HEK293T (cell line): ENCODE measurements around the gene ACTA1.
A peak's percentile ranks its signal among the peaks of the same experiment; 100 is the strongest.

Source experiments
- CTCF ChIA-PET: fragments of 350-600 bp; formaldehyde crosslinking; extraction: SDS; loops from one replicate; lab custom pipeline; 2021; ENCODE audit warnings: antibody characterized with exemption, inconsistent platforms; lab: Yijun Ruan, JAX
- POLR2A ChIA-PET: fragments of 350-600 bp; formaldehyde crosslinking; extraction: SDS; loops from one replicate; lab custom pipeline; 2020; ENCODE audit warnings: antibody characterized with exemption, inconsistent platforms; lab: Yijun Ruan, JAX
- DNase-seq: peaks from one replicate; pipeline ENCODE4 v3.0.0; 2012; ENCODE audit warnings: mixed read lengths; ENCODE audit errors: extremely low spot score
- ARNT ChIP-seq: fragments of 450-650 bp; IDR thresholded peaks from 2 replicates; pipeline ENCODE4 v1.6.1; 2017; ENCODE audit warnings: mild to moderate bottlenecking
- BHLHE40 ChIP-seq: fragments of 450-650 bp; IDR thresholded peaks from 2 replicates; pipeline ENCODE4 v1.6.1; 2016; ENCODE audit warnings: mild to moderate bottlenecking, moderate library complexity, borderline replicate concordance
- CTBP1 ChIP-seq: fragments of 450-650 bp; IDR thresholded peaks from 2 replicates; pipeline ENCODE4 v1.6.1; 2016; ENCODE audit warnings: borderline replicate concordance
- ELF4 ChIP-seq: fragments of 450-650 bp; IDR thresholded peaks from 2 replicates; pipeline ENCODE4 v1.6.1; 2017; ENCODE audit warnings: antibody characterized with exemption
- FOXA1 ChIP-seq: fragments of 450-650 bp; IDR thresholded peaks from 2 replicates; pipeline ENCODE4 v1.6.1; 2016; ENCODE audit warnings: mild to moderate bottlenecking
- FOXK2 ChIP-seq: fragments of 450-650 bp; IDR thresholded peaks from 2 replicates; pipeline ENCODE4 v1.6.1; 2016; ENCODE audit warnings: mild to moderate bottlenecking
- FOXM1 ChIP-seq: fragments of 450-650 bp; IDR thresholded peaks from 2 replicates; pipeline ENCODE4 v1.6.1; 2017; ENCODE audit warnings: mild to moderate bottlenecking, borderline replicate concordance
- HDGF ChIP-seq: fragments of 450-650 bp; IDR thresholded peaks from 2 replicates; pipeline ENCODE4 v1.6.1; 2017; ENCODE audit warnings: antibody characterized with exemption, borderline replicate concordance
- L3MBTL2 ChIP-seq: fragments of 450-650 bp; conservative IDR thresholded peaks from 2 replicates; pipeline ENCODE4 v1.6.1; 2016; ENCODE audit warnings: mild to moderate bottlenecking
- LEF1 ChIP-seq: fragments of 450-650 bp; IDR thresholded peaks from 2 replicates; pipeline ENCODE4 v1.6.1; 2017; ENCODE audit warnings: mild to moderate bottlenecking, borderline replicate concordance
- NFRKB ChIP-seq: fragments of 450-650 bp; IDR thresholded peaks from 2 replicates; pipeline ENCODE4 v1.6.1; 2016; ENCODE audit warnings: mild to moderate bottlenecking, moderate library complexity
- PKNOX1 ChIP-seq: fragments of 450-650 bp; IDR thresholded peaks from 2 replicates; pipeline ENCODE4 v1.6.1; 2016
- SP1 ChIP-seq: fragments of 450-650 bp; IDR thresholded peaks from 2 replicates; pipeline ENCODE4 v1.6.1; 2017
- SUZ12 ChIP-seq: fragments of 450-650 bp; IDR thresholded peaks from 2 replicates; pipeline ENCODE4 v1.6.1; 2016; ENCODE audit warnings: mild to moderate bottlenecking
- TARDBP ChIP-seq: fragments of 450-650 bp; IDR thresholded peaks from 2 replicates; pipeline ENCODE4 v1.6.1; 2016
- ZNF384 ChIP-seq: fragments of 450-650 bp; IDR thresholded peaks from 2 replicates; pipeline ENCODE4 v1.6.1; 2016

Gene ACTA1

GRCh38 chr1:229410370-229410691 is 23.6 kb downstream of the ACTA1 start:
- CTCF ChIA-PET: interaction anchor here (1.0 to 1.8 kb wide), 2 partner anchors 11 to 16 kb away, joined by 3 to 7 read pairs; no protein-coding TSS in a partner anchor
- TF ChIP-seq SP1 (no peak), NFRKB (no peak), CTBP1 (no peak), ARNT (no peak), LEF1 (no peak), ELF4 (no peak), FOXK2 (no peak), HDGF (no peak), SUZ12 (no peak), L3MBTL2 (no peak), PKNOX1 (no peak), TARDBP (no peak), BHLHE40 (no peak), ZNF384 (no peak), FOXA1 (no peak), FOXM1 (no peak)

DNA sequence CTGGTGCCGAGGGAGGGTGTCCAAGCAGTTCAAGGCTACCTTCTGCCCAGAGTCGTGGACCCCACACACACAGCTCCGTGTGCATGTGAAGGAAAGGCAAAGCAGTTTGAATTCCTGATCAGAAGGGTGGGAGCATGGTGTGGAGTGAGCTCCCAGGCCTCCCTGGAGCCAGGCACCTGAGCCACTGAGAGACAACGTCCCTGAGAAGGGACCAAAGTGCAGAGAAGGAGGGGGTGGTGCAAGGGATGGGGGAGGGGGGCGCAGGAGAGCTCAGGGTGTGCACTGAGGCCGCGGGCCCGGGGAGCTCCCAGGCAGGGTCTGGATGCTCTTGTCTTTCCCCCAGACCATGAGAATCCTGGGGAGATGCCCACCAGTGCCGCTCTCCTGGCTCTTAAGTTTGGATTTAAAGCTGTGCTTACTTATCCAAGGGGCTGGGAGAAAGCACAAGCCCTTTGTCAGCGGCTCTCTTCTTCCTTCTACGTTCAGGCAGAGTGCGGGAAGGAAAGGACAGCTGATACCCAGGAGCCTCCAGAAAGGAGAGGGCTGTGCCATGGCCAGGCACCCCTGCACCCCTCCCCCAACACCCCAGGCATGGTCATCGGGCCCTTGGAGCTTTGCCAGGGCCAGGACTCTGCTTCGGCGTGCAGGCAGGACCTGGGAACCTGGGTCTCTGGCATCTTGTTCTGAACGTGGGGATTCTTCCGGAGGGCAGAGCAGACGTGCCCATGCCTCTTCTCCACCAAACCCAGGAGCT is 24.1 kb downstream of the ACTA1 start:
- DNase-seq: no peak
- CTCF ChIA-PET: interaction anchor here (1.0 kb wide), 1 partner anchor 16 kb away, joined by 3 read pairs; no protein-coding TSS in a partner anchor
- TF ChIP-seq TARDBP (no peak), SP1 (no peak), SUZ12 (no peak), NFRKB (no peak), HDGF (no peak), CTBP1 (no peak), ZNF384 (no peak), L3MBTL2 (no peak), PKNOX1 (no peak), BHLHE40 (no peak), LEF1 (no peak)
- POLR2A ChIA-PET: interaction anchor here (0.7 to 1.6 kb wide), 4 partner anchors 28 to 99 kb away, joined by 3 to 5 read pairs (median 4); partner anchors contain the start of gene CCSAP

More at GRCh38 chr1:229410370-229410691, 23.6 kb downstream of the ACTA1 start:
- POLR2A ChIA-PET: interaction anchor here (0.7 to 2.1 kb wide), 3 partner anchors 67 to 99 kb away, joined by 3 to 8 read pairs (median 4); partner anchors contain the start of genes CCSAP and NUP133
- no peak for DNase-seq

DNA sequence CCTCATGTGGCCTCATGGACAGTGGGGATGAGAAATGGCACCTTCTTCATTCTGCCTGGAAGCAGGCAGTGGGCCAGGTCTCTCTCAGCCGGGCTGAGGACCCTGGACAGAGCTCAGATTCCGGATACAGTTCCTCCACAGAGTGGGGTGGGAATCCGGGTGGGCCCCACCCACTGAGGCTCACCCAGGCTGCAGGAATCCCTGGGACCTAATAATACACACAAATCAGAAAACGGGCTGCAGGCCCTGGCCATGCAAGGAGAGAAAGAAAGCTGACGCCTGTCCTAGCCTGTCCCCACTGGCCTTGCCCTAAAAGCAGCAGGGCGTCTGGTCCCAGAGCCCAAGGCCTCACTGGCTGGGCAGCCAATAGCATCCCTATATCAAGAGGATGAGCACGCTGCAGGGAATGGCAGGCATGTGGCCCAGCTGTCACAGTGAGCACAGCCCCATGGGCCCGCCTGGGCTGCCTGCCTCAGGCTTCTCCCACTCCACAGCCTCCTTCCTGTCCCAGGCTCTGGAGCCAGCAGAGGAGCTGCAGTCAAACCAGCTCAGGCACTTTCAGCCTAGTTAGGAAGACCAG is 25.3 kb downstream of the ACTA1 start:
- DNase-seq: no peak
- ChIA-PET POLR2A (interaction anchor here (1.6 kb wide), 2 partner anchors 66 to 100 kb away, joined by 4 to 5 read pairs; partner anchors contain the start of gene CCSAP), CTCF (no interaction called here)
- TF ChIP-seq HDGF (no peak), ARNT (no peak), SP1 (no peak), NFRKB (no peak), SUZ12 (no peak), FOXM1 (no peak), ELF4 (no peak)

- ChIA-PET POLR2A (no interaction called here), CTCF (interaction anchor here (0.7 to 1.4 kb wide), 3 partner anchors 10 to 65 kb away, joined by 3 read pairs; no protein-coding TSS in a partner anchor)
- TF ChIP-seq NFRKB: no peak
- TF ChIP-seq FOXK2: no peak
- TF ChIP-seq L3MBTL2: no peak
- no peak for TF ChIP-seq ARNT
- no peak for TF ChIP-seq LEF1
- TF ChIP-seq FOXA1: no peak
- no peak for TF ChIP-seq PKNOX1
- no peak for TF ChIP-seq CTBP1
- TF ChIP-seq FOXM1: no peak
- TF ChIP-seq SUZ12: no peak
- no peak for TF ChIP-seq SP1
- TF ChIP-seq TARDBP: no peak
- no peak for TF ChIP-seq HDGF
- no peak for TF ChIP-seq ELF4
- TF ChIP-seq ZNF384: no peak
- TF ChIP-seq BHLHE40: no peak
- DNase-seq: no peak
These were observed 26.5 kb downstream of the ACTA1 start for GRCh38 chr1:229407206-229408026.

DNA sequence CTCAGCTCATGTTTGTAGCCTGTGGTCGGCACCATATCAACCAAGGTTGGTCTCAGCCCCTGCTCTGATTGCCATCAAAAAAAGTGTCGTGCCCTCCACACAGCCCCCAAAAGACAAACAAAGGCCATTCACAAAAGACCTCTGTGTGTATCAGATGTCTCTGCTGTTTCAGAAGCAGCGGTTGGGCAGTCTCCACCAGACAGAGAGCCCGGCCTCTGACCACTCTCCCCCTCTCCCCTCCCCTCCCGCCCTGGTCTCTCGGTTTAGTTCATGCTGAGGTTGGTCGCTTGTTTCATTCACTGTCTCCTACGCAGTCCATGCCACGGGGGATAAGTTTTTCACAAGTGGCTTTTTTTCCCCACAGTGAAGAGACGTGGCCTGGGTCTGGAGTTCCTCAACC is 27.1 kb downstream of the ACTA1 start:
- TF ChIP-seq BHLHE40 (no peak), PKNOX1 (no peak)
- peak; percentile 8 for DNase-seq
- CTCF ChIA-PET: interaction anchor here (0.8 to 1.4 kb wide), 2 partner anchors 9 to 38 kb away, joined by 3 read pairs; no protein-coding TSS in a partner anchor
- POLR2A ChIA-PET: no interaction called here
